HepG2 (cell line): ENCODE data around the gene POC1B. TPM values are rescaled to one million over a fixed set of nuclear protein-coding genes. Genes with fewer than 3 reads are reported as not detected.

Experiments used
- AGO1 ChIP-seq: fragments of 200-400 bp; formaldehyde crosslinking; IDR thresholded peaks from 2 replicates; pipeline ENCODE4 v1.6.1; 2017; ENCODE audit warnings: mild to moderate bottlenecking, low read depth, low read length, moderate library complexity; ENCODE audit not compliant: poor library complexity, severe bottlenecking
- CBX1 ChIP-seq: IDR thresholded peaks from one replicate; pipeline ENCODE4 v1.6.1; 2016; ENCODE audit warnings: antibody characterized with exemption, low read depth
- CBX5 ChIP-seq: sonication (generic); formaldehyde crosslinking; IDR thresholded peaks from 2 replicates; pipeline ENCODE4 v1.4.0; 2020; ENCODE audit warnings: missing genetic modification reagents, borderline replicate concordance
- CCAR2 ChIP-seq: fragments of 200-400 bp; formaldehyde crosslinking; optimal IDR thresholded peaks from 2 replicates; pipeline ENCODE3; 2018; ENCODE audit warnings: low read depth, mild to moderate bottlenecking, low read length, moderate library complexity
- CENPBD1 ChIP-seq: sonication (generic); formaldehyde crosslinking; IDR thresholded peaks from 2 replicates; pipeline ENCODE4 v1.8.0; 2022; ENCODE audit warnings: missing genetic modification reagents, low read depth, mild to moderate bottlenecking, borderline replicate concordance
- EHMT2 ChIP-seq: fragments of 200-600 bp; sonication (generic); IDR thresholded peaks from 2 replicates; pipeline ENCODE4 v1.7.0; 2017; ENCODE audit warnings: antibody characterized with exemption, low read depth, low read length, borderline replicate concordance
- ERF ChIP-seq: IDR thresholded peaks from 2 replicates; pipeline ENCODE4 v1.6.1; 2018; ENCODE audit warnings: missing biosample characterization, missing genetic modification reagents
- MAX ChIP-seq: IDR thresholded peaks from 2 replicates; pipeline ENCODE4 v1.6.1; 2012; ENCODE audit warnings: inconsistent platforms
- MEF2D ChIP-seq: sonication (generic); formaldehyde crosslinking; IDR thresholded peaks from 2 replicates; pipeline ENCODE4 v1.5.1; 2020; ENCODE audit warnings: mild to moderate bottlenecking, missing genetic modification reagents
- NCOR1 ChIP-seq: fragments of 200-600 bp; sonication (generic); IDR thresholded peaks from 2 replicates; pipeline ENCODE4 v1.7.0; 2017; ENCODE audit warnings: antibody characterized with exemption, low read length, borderline replicate concordance
- PITX1 ChIP-seq: sonication (generic); formaldehyde crosslinking; IDR thresholded peaks from 2 replicates; pipeline ENCODE4 v1.5.1; 2020; ENCODE audit warnings: mild to moderate bottlenecking, missing genetic modification reagents
- PTBP1 ChIP-seq: fragments of 200-400 bp; formaldehyde crosslinking; IDR thresholded peaks from 2 replicates; pipeline ENCODE4 v1.6.1; 2018; ENCODE audit warnings: low read length, low read depth; ENCODE audit not compliant: poor library complexity, severe bottlenecking
- REPIN1 ChIP-seq: sonication (generic); formaldehyde crosslinking; IDR thresholded peaks from 2 replicates; pipeline ENCODE4 v1.8.0; 2022; ENCODE audit warnings: missing genetic modification reagents, low read depth, mild to moderate bottlenecking, borderline replicate concordance
- RFX3 ChIP-seq: IDR thresholded peaks from 2 replicates; pipeline ENCODE4 v1.6.1; 2016; ENCODE audit warnings: missing biosample characterization, missing genetic modification reagents
- SMC3 ChIP-seq: IDR thresholded peaks from 2 replicates; pipeline ENCODE4 v1.6.1; 2011; ENCODE audit warnings: low read length, improper control_type of control experiment
- SMYD3 ChIP-seq: sonication (generic); formaldehyde crosslinking; IDR thresholded peaks from 2 replicates; pipeline ENCODE4 v1.8.1; 2023; ENCODE audit warnings: mild to moderate bottlenecking, missing genetic modification reagents
- ZBTB21 ChIP-seq: sonication (generic); formaldehyde crosslinking; IDR thresholded peaks from 2 replicates; pipeline ENCODE4 v1.4.0; 2020; ENCODE audit warnings: missing genetic modification reagents
- ZBTB25 ChIP-seq: IDR thresholded peaks from 2 replicates; pipeline ENCODE4 v1.6.1; 2018; ENCODE audit warnings: missing genetic modification reagents
- ZBTB46 ChIP-seq: sonication (generic); formaldehyde crosslinking; IDR thresholded peaks from 2 replicates; pipeline ENCODE4 v1.4.0; 2020; ENCODE audit warnings: mild to moderate bottlenecking, missing genetic modification reagents, borderline replicate concordance
- ZFP1 ChIP-seq: IDR thresholded peaks from 2 replicates; pipeline ENCODE4 v1.6.1; 2016
- ZNF564 ChIP-seq: sonication (generic); formaldehyde crosslinking; IDR thresholded peaks from 2 replicates; pipeline ENCODE4 v1.8.1; 2023; ENCODE audit warnings: mild to moderate bottlenecking, missing genetic modification reagents
- ZNF678 ChIP-seq: sonication (generic); formaldehyde crosslinking; IDR thresholded peaks from 2 replicates; pipeline ENCODE4 v1.4.0; 2020; ENCODE audit warnings: mild to moderate bottlenecking, missing genetic modification reagents
- ZNF879 ChIP-seq: sonication (generic); formaldehyde crosslinking; IDR thresholded peaks from 2 replicates; pipeline ENCODE4 v1.8.1; 2023; ENCODE audit warnings: missing genetic modification reagents
- ZUFSP ChIP-seq: sonication (generic); formaldehyde crosslinking; IDR thresholded peaks from 2 replicates; pipeline ENCODE4 v1.9.0; 2021; ENCODE audit warnings: missing genetic modification reagents, mild to moderate bottlenecking, borderline replicate concordance
- polyA plus RNA-seq, 8 experiments: library from polyadenylated mRNA; depleted of rRNA in 3 of 8; stranded (reverse) in 7 of 8; unstranded in 1 of 8; fragments of >200 nt; fragmentation: Illumina TruSeq in 4 of 8; extraction: Trizol in 4 of 8; gene quantifications; 2 replicates each; pipeline versions ENCODE4 v1.2.1 to v1.2.3, GENCODE V29; 2011 to 2016; ENCODE audit warnings: low read depth in 4 of 8, missing spikeins in 1 of 8, mixed read lengths in 1 of 8; ENCODE audit not compliant: insufficient read depth in 1 of 8
- total RNA-seq, 5 experiments: library from RNA; depleted of rRNA; stranded (reverse); fragments of >200 nt; fragmentation: Illumina TruSeq; extraction: Trizol; gene quantifications; 2 replicates each; pipeline ENCODE4 v1.2.3, GENCODE V29; 2016; ENCODE audit warnings: low read depth in 1 of 5

POC1B gene
- total and polyA plus RNA-seq, 2 of the 13 experiments (the other 11 are each of a cell fraction or from before 2014, with no cell fraction given): 9.3 to 11.0 TPM

GRCh38 chr12:89525824-89526770 is at the start of gene POC1B (continued):
- TF ChIP-seq MAX (peak; percentile 86), CCAR2 (no peak), CBX5 (CRISPR knock-in tag) (peak; percentile 92; the same call in 1 of the 2 replicates), ZNF564 (no peak), ZNF879 (CRISPR knock-in tag) (no peak), PITX1 (CRISPR knock-in tag) (peak; percentile 72), CENPBD1 (CRISPR knock-in tag) (no peak), ZUFSP (CRISPR knock-in tag) (no peak), MEF2D (CRISPR knock-in tag) (0 out of 2 replicates have a peak, but pooled peaks have one; percentile 31), EHMT2 (no peak), ZFP1 (CRISPR knock-in tag) (no peak), NCOR1 (no peak), SMC3 (no peak), ZBTB25 (CRISPR knock-in tag) (no peak), ZBTB21 (CRISPR knock-in tag) (peak; percentile 91), REPIN1 (CRISPR knock-in tag) (peak; percentile 84), CBX1 (peak; percentile 83), ZBTB46 (CRISPR knock-in tag) (0 out of 2 replicates have a peak, but pooled peaks have one; percentile 36), RFX3 (CRISPR knock-in tag) (no peak), SMYD3 (CRISPR knock-in tag) (0 out of 2 replicates have a peak, but pooled peaks have one; percentile 50), AGO1 (no peak), ZNF678 (CRISPR knock-in tag) (no peak), PTBP1 (no peak), ERF (CRISPR knock-in tag) (peak; percentile 17; the same call in 1 of the 2 replicates)
